Brain microvascular endothelial cell (primary cell): ENCODE results near the gene CYS1.

ENCODE experiments used
- DNase-seq: peaks from one replicate; pipeline ENCODE4 v3.0.0-alpha.2; 2020
- H3K27ac ChIP-seq: fragments of 250-450 bp; sonication (Bioruptor Pico); 2 replicates; pipeline ENCODE4 v1.5.1; 2020; ENCODE audit warnings: mild to moderate bottlenecking, moderate library complexity
- H3K27me3 ChIP-seq: fragments of 250-450 bp; sonication (Bioruptor Pico); replicated peaks from 2 replicates; pipeline ENCODE4 v1.5.1; 2020; ENCODE audit warnings: mild to moderate bottlenecking
- H3K36me3 ChIP-seq: fragments of 250-450 bp; sonication (Bioruptor Pico); replicated peaks from 2 replicates; pipeline ENCODE4 v1.5.1; 2020; ENCODE audit warnings: mild to moderate bottlenecking
- H3K4me3 ChIP-seq: 2 replicates; pipeline ENCODE4 v1.5.1; 2011; ENCODE audit warnings: low read depth, mild to moderate bottlenecking, control low read depth, low read length, moderate library complexity
- in situ Hi-C: cut with HindIII; loops from 2 replicates; pipeline ENCODE4 v1.10.0; 2017; ENCODE audit warnings: low sequenced_read_pairs, low pct_ligation_motif_present
- TF ChIP-seq, protein P1 (sequence below): IDR thresholded peaks from 2 replicates; pipeline ENCODE4 v1.5.1; 2011; ENCODE audit warnings: low read depth, mild to moderate bottlenecking, moderate library complexity, low read length, control low read depth, inconsistent platforms; ENCODE audit errors: missing control alignments

Gene CYS1

GRCh38 chr2:10009811-10010781 is 70.1 kb downstream of the CYS1 start:
- Histone ChIP-seq H3K4me3 (no peak overlapping the region), H3K27ac (no peak overlapping the region), H3K36me3 (no peaks in the 10 kb centered on the region), H3K27me3 (no peaks in the 10 kb centered on the region)
- TF ChIP-seq, protein P1, sequence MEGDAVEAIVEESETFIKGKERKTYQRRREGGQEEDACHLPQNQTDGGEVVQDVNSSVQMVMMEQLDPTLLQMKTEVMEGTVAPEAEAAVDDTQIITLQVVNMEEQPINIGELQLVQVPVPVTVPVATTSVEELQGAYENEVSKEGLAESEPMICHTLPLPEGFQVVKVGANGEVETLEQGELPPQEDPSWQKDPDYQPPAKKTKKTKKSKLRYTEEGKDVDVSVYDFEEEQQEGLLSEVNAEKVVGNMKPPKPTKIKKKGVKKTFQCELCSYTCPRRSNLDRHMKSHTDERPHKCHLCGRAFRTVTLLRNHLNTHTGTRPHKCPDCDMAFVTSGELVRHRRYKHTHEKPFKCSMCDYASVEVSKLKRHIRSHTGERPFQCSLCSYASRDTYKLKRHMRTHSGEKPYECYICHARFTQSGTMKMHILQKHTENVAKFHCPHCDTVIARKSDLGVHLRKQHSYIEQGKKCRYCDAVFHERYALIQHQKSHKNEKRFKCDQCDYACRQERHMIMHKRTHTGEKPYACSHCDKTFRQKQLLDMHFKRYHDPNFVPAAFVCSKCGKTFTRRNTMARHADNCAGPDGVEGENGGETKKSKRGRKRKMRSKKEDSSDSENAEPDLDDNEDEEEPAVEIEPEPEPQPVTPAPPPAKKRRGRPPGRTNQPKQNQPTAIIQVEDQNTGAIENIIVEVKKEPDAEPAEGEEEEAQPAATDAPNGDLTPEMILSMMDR, result no peak
- in situ Hi-C loops, result no loop called here
- no peak for DNase-seq

GRCh38 chr2:10009271-10009810 is 70.9 kb downstream of the CYS1 start:
- no peaks in the 10 kb centered on the region for H3K27me3 ChIP-seq
- TF ChIP-seq, protein P1, result no peak
- in situ Hi-C loops, result no loop called here
- H3K27ac ChIP-seq, result no peak overlapping the region
- H3K36me3 ChIP-seq, result no peaks in the 10 kb centered on the region
- no peak overlapping the region for H3K4me3 ChIP-seq
- no peak for DNase-seq

- no peak for DNase-seq
- TF ChIP-seq, protein P1, result no peak
- H3K27ac ChIP-seq, result no peak overlapping the region
- no peak overlapping the region for H3K4me3 ChIP-seq
- no peaks in the 10 kb centered on the region for H3K27me3 ChIP-seq
- in situ Hi-C loops, result no loop called here
- no peaks in the 10 kb centered on the region for H3K36me3 ChIP-seq
Measured at GRCh38 chr2:10008809-10009176, 71.4 kb downstream of the CYS1 start.

- Histone ChIP-seq H3K27me3 (no peaks in the 10 kb centered on the region), H3K4me3 (no peak overlapping the region), H3K36me3 (no peaks in the 10 kb centered on the region), H3K27ac (no peak overlapping the region)
- TF ChIP-seq, protein P1, result no peak
- no peak for DNase-seq
- in situ Hi-C loops, result no loop called here
Measured at GRCh38 chr2:10007921-10008808, 72.0 kb downstream of the CYS1 start.

DNA sequence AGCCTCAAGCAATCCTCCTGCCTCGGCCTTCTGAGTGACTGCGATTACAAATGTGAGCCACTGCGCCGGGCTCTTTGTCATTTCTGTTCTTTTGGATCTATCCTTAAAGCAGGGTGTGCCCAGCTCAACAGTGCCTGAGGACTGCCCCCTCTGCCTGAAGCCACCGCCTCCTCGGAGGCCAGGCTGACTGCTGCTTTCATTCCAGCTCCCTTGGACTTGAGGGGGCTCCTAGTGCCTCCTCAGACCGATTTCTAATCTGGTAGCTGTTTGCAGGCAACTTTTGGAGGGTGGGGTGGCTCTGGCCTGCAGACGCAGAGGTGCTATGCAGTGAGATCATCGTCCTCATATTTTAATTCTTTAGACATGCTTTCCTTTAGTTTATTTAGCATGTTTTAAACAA is 72.8 kb downstream of the CYS1 start:
- H3K27ac ChIP-seq, result no peak overlapping the region
- no peaks in the 10 kb centered on the region for H3K27me3 ChIP-seq
- DNase-seq, result no peak
- H3K36me3 ChIP-seq, result no peaks in the 10 kb centered on the region
- in situ Hi-C loops, result no loop called here
- TF ChIP-seq, protein P1, result no peak
- H3K4me3 ChIP-seq, result no peak overlapping the region
